ENCODE results near the gene CACNA1D.

CACNA1D gene

GRCh38 chr3:53835257-53835656 is 340.8 kb downstream of the CACNA1D start:
- no peak for DNase-seq

- DNase-seq: no peak
Measured at GRCh38 chr3:53836084-53836872, 341.9 kb downstream of the CACNA1D start.

GRCh38 chr3:53837331-53837730 is 342.9 kb downstream of the CACNA1D start:
- peak; percentile 44 for DNase-seq

- DNase-seq: no peak
Measured at GRCh38 chr3:53841296-53841695, 346.9 kb downstream of the CACNA1D start.

GRCh38 chr3:53842436-53843194 is 348.2 kb downstream of the CACNA1D start:
- DNase-seq: no peak

- DNase-seq: no peak
Measured at GRCh38 chr3:53843195-53844177, 349.1 kb downstream of the CACNA1D start.

- DNase-seq: no peak
Measured at GRCh38 chr3:53844262-53845102, 350.1 kb downstream of the CACNA1D start.

GRCh38 chr3:53845103-53845880 is 350.9 kb downstream of the CACNA1D start:
- peak; percentile 32 for DNase-seq

- DNase-seq: no peak
Measured at GRCh38 chr3:53845881-53846133, 351.4 kb downstream of the CACNA1D start.

- DNase-seq: peak; percentile 49
Measured at GRCh38 chr3:53846134-53846850, 351.9 kb downstream of the CACNA1D start, which contains the start of the genes CHDH and IL17RB. TSS of gene CHDH (minus strand) at chr3:53846419. CDS start at chr3:53824008, 22,411 bp downstream. TSS of gene IL17RB (plus strand) at chr3:53846568. CDS start at chr3:53846589, 21 bp downstream.

- no peak for DNase-seq
Measured at GRCh38 chr3:53846851-53847155, 352.4 kb downstream of the CACNA1D start.

- no peak for DNase-seq
Measured at GRCh38 chr3:53849916-53850315, 355.5 kb downstream of the CACNA1D start.

GRCh38 chr3:53850895-53851294 is 356.5 kb downstream of the CACNA1D start:
- no peak for DNase-seq

- DNase-seq: no peak
Measured at GRCh38 chr3:53856964-53857363, 362.6 kb downstream of the CACNA1D start.

- no peak for DNase-seq
Measured at GRCh38 chr3:53858096-53858741, 363.8 kb downstream of the CACNA1D start.

GRCh38 chr3:53859178-53859577 is 364.8 kb downstream of the CACNA1D start:
- no peak for DNase-seq

GRCh38 chr3:53860196-53860595 is 365.8 kb downstream of the CACNA1D start:
- DNase-seq: no peak

- DNase-seq: no peak
Measured at GRCh38 chr3:53862241-53862640, 367.8 kb downstream of the CACNA1D start.

- no peak for DNase-seq
Measured at GRCh38 chr3:53863145-53863544, 368.7 kb downstream of the CACNA1D start.
